GM23248 (cell line): ENCODE measurements around the gene LRP1-AS. TPM values are rescaled to one million over a fixed set of nuclear protein-coding genes. Genes with fewer than 3 reads are reported as not detected.

ENCODE experiments used
- DNase-seq: peaks from one replicate; pipeline ENCODE4 v3.0.0-alpha.2; 2015
- H2AFZ ChIP-seq: fragments of 200-600 bp; sonication (generic); 2 replicates; pipeline ENCODE4 v1.6.1; 2016; ENCODE audit warnings: antibody characterized with exemption
- H3F3A ChIP-seq: fragments of 200-600 bp; sonication (generic); 2 replicates; pipeline ENCODE4 v1.6.1; 2016; ENCODE audit warnings: mild to moderate bottlenecking, antibody characterized with exemption, mixed run types; ENCODE audit not compliant: insufficient read depth
- H3K27ac ChIP-seq: fragments of 200-600 bp; sonication (generic); 2 replicates; pipeline ENCODE4 v1.5.1; 2016; ENCODE audit warnings: mild to moderate bottlenecking
- H3K27me3 ChIP-seq: fragments of 200-600 bp; sonication (generic); replicated peaks from 2 replicates; pipeline ENCODE4 v1.6.1; 2016; ENCODE audit warnings: mild to moderate bottlenecking; ENCODE audit not compliant: insufficient read depth
- H3K36me3 ChIP-seq: fragments of 200-600 bp; sonication (generic); 2 replicates; pipeline ENCODE4 v1.6.1; 2016; ENCODE audit warnings: low read depth, mild to moderate bottlenecking
- H3K4me1 ChIP-seq: fragments of 200-600 bp; sonication (generic); 2 replicates; pipeline ENCODE4 v1.6.1; 2016; ENCODE audit warnings: mild to moderate bottlenecking; ENCODE audit not compliant: insufficient read depth
- H3K4me2 ChIP-seq: fragments of 200-600 bp; sonication (generic); one replicate; pipeline ENCODE4 v1.6.1; 2016; ENCODE audit warnings: mild to moderate bottlenecking; ENCODE audit not compliant: unreplicated experiment
- H3K4me3 ChIP-seq: fragments of 200-600 bp; sonication (generic); 2 replicates; pipeline ENCODE4 v1.5.1; 2016; ENCODE audit warnings: mild to moderate bottlenecking
- H3K79me2 ChIP-seq: fragments of 200-600 bp; sonication (generic); 2 replicates; pipeline ENCODE4 v1.6.1; 2016; ENCODE audit warnings: mild to moderate bottlenecking; ENCODE audit not compliant: insufficient read depth
- H3K9ac ChIP-seq: fragments of 200-600 bp; sonication (generic); 2 replicates; pipeline ENCODE4 v1.6.1; 2016; ENCODE audit warnings: mild to moderate bottlenecking
- H3K9me2 ChIP-seq: fragments of 200-600 bp; sonication (generic); 2 replicates; pipeline ENCODE4 v1.6.1; 2016; ENCODE audit warnings: mixed run types, mild to moderate bottlenecking, moderate library complexity; ENCODE audit not compliant: insufficient read depth
- H3K9me3 ChIP-seq: fragments of 200-600 bp; sonication (generic); one replicate; pipeline ENCODE4 v1.6.1; 2017; ENCODE audit warnings: low read depth
- H4K20me1 ChIP-seq: fragments of 200-600 bp; sonication (generic); 2 replicates; pipeline ENCODE4 v1.6.0; 2016; ENCODE audit not compliant: insufficient read depth
- EZH2 ChIP-seq: fragments of 200-600 bp; sonication (generic); IDR thresholded peaks from 2 replicates; pipeline ENCODE4 v1.6.1; 2018; ENCODE audit warnings: antibody characterized with exemption, mild to moderate bottlenecking; ENCODE audit not compliant: insufficient read depth, poor library complexity, severe bottlenecking
- EZH2phosphoT487 ChIP-seq: fragments of 200-600 bp; sonication (generic); IDR thresholded peaks from 2 replicates; pipeline ENCODE4 v1.6.1; 2018; ENCODE audit warnings: antibody characterized with exemption, moderate library complexity, mild to moderate bottlenecking, low read depth; ENCODE audit not compliant: insufficient read depth
- WGBS, 2 experiments: methylation state at CpG; one replicate each; pipeline ENCODE4 v1.1.6; 2015 to 2017; ENCODE audit warnings: low lambda C conversion rate in 2 of 2, low coverage in 1 of 2; ENCODE audit errors: missing lambda C conversion rate in 2 of 2; 5-methylcytosine and 5-hydroxymethylcytosine counted together
- in situ Hi-C: fragments of 300-500 bp; cut with MboI; formaldehyde crosslinking; loops from 2 replicates; pipeline ENCODE4 v1.15.0; 2020
- polyA plus RNA-seq: library from polyadenylated mRNA; unstranded; fragments of >200 nt; fragmentation: Nextera tagmentation; extraction: Ambion mirVana; gene quantifications from 2 replicates; pipeline ENCODE4 v1.2.1, GENCODE V29; 2016
- total RNA-seq: library from RNA; depleted of rRNA; stranded (reverse); fragments of >200 nt; shearing (Covaris generic); gene quantifications from 2 replicates; pipeline ENCODE4 v1.2.3, GENCODE V29; 2014

The LRP1-AS gene
- total and polyA plus RNA-seq, 2 experiments from 2014 or later, result 0.60 TPM; not detected in 1

DNA sequence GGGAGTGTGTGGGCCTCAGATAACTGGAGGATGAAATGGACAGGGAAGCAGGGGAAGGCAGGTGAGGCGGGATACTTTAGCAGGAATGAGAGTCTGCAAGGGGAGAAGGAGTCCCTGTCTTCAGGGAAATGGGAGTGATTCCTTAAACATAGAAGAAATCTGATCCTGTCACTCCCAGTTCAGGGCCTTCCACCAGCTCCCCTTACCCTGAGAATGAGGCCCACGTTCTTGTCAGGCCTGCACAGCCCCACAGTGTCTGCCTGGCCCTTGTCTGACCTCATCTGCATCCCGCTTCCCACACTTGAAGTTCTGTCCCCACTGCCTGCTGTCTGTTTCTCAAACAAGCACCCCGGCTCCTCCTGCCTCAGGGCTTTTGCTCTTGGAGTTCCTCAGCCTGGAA is 12.6 kb upstream of the LRP1-AS start:
- in situ Hi-C loops, result no loop called here
- Histone ChIP-seq H3K9me3 (no peaks in the 10 kb centered on the region), H3K79me2 (peaks cover 98% of the 10 kb centered on the region), H3K4me2 (no peak overlapping the region), H3K27ac (peak overlapping the region; percentile 36; the same call in 1 of the 2 replicates), H4K20me1 (no peaks in the 10 kb centered on the region), H2AFZ (no peak overlapping the region), H3K4me3 (no peak overlapping the region), H3K9ac (0 out of 2 replicates have a peak overlapping the region, but pooled peaks have one; percentile 5), H3K36me3 (peaks cover 80% of the 10 kb centered on the region), H3K27me3 (no peaks in the 10 kb centered on the region), H3K9me2 (no peaks in the 10 kb centered on the region), H3F3A (peaks cover 76% of the 10 kb centered on the region), H3K4me1 (peaks cover 11% of the 10 kb centered on the region)
- WGBS, 2 experiments, result 86 to 90% methylated on average over 4 of the region's 4 CpGs
- no peak for DNase-seq
- TF ChIP-seq EZH2phosphoT487 (no peak), EZH2 (no peak)

- WGBS, 2 experiments, result 51 to 52% methylated on average over 4 of the region's 4 CpGs
- Histone ChIP-seq H3K9me3 (no peaks in the 10 kb centered on the region), H3K4me3 (no peak overlapping the region), H3K4me1 (peaks cover 3% of the 10 kb centered on the region), H3F3A (peaks cover 76% of the 10 kb centered on the region), H3K27me3 (no peaks in the 10 kb centered on the region), H3K79me2 (peaks cover 98% of the 10 kb centered on the region), H4K20me1 (no peaks in the 10 kb centered on the region), H3K4me2 (no peak overlapping the region), H3K9me2 (no peaks in the 10 kb centered on the region), H3K9ac (0 out of 2 replicates have a peak overlapping the region, but pooled peaks have one; percentile 5), H2AFZ (no peak overlapping the region), H3K36me3 (peaks cover 79% of the 10 kb centered on the region), H3K27ac (peak overlapping the region; percentile 36)
- in situ Hi-C loops, result no loop called here
- no peak for DNase-seq
- TF ChIP-seq EZH2phosphoT487 (no peak), EZH2 (no peak)
Measured at GRCh38 chr12:57159311-57159710, 11.9 kb upstream of the LRP1-AS start.

- Histone ChIP-seq H3K9me3 (no peaks in the 10 kb centered on the region), H3K27ac (no peak overlapping the region), H3K79me2 (peaks cover 98% of the 10 kb centered on the region), H3K9ac (peak overlapping the region; percentile 5; the same call in 1 of the 2 replicates), H3K27me3 (no peaks in the 10 kb centered on the region), H3K36me3 (peaks cover 74% of the 10 kb centered on the region), H3F3A (peaks cover 76% of the 10 kb centered on the region), H3K4me1 (peaks cover 3% of the 10 kb centered on the region), H3K4me3 (no peak overlapping the region), H3K9me2 (no peaks in the 10 kb centered on the region), H3K4me2 (no peak overlapping the region), H4K20me1 (no peaks in the 10 kb centered on the region), H2AFZ (no peak overlapping the region)
- WGBS, 2 experiments, result 51 to 55% methylated on average over 4 of the region's 4 CpGs
- no peak for TF ChIP-seq EZH2phosphoT487
- TF ChIP-seq EZH2, result no peak
- no peak for DNase-seq
- in situ Hi-C loops, result no loop called here
Measured at GRCh38 chr12:57158665-57159064, 11.2 kb upstream of the LRP1-AS start.

DNA sequence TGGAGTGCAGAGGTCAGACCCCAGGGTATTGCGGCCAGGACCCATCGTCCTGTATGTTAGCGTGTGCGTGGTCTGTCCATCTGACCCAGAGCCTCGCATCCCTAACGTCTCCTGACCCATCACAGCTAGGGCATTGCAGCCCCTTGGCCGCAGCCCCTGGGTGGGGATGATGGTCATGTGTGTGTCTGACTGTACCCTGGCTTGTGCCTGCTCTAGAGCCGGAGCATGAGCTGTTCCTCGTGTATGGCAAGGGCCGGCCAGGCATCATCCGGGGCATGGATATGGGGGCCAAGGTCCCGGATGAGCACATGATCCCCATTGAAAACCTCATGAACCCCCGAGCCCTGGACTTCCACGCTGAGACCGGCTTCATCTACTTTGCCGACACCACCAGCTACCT is 10.8 kb upstream of the LRP1-AS start:
- peaks cover 76% of the 10 kb centered on the region for H3K36me3 ChIP-seq
- 64 to 70% methylated on average over 14 to 16 of the region's 16 CpGs for WGBS, 2 experiments
- H3K4me1 ChIP-seq, result peaks cover 8% of the 10 kb centered on the region
- in situ Hi-C loops, result no loop called here
- peaks cover 99% of the 10 kb centered on the region for H3K79me2 ChIP-seq
- TF ChIP-seq EZH2 (no peak), EZH2phosphoT487 (no peak)
- H3K9me2 ChIP-seq, result no peaks in the 10 kb centered on the region
- no peaks in the 10 kb centered on the region for H3K9me3 ChIP-seq
- no peak overlapping the region for H2AFZ ChIP-seq
- H4K20me1 ChIP-seq, result no peaks in the 10 kb centered on the region
- no peak overlapping the region for H3K9ac ChIP-seq
- no peak overlapping the region for H3K4me2 ChIP-seq
- no peaks in the 10 kb centered on the region for H3K27me3 ChIP-seq
- H3K4me3 ChIP-seq, result no peak overlapping the region
- H3K27ac ChIP-seq, result no peak overlapping the region
- peaks cover 78% of the 10 kb centered on the region for H3F3A ChIP-seq
- DNase-seq, result no peak

DNA sequence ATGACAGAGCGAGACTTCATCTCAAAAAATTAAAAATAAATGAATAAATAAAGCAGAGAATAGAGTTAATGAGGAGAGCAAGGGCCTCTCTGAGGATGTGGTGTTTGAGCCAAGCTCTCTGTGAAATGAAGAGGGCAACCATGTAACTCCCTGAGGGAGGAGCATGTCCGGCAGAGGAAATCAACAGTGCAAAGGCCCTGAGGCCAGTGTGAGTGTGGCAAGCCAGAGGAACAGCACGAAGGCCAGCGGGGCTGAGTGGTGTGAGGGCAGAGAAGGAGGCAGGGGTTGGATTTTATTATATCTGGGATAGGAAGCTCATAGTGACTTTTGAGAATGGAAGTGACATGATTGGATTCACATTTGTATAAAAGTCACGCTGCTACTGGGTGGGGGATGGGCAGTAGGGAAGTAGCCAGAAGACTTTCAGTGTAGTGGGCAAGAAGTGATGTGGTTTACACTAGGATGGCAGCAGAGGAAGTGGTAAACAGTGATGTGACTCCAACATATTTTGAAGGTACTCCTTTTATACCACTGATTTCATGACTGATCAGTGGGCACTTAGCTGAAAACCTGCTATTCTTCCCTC is 10.3 kb upstream of the LRP1-AS start:
- H4K20me1 ChIP-seq, result no peaks in the 10 kb centered on the region
- no peaks in the 10 kb centered on the region for H3K9me3 ChIP-seq
- TF ChIP-seq EZH2phosphoT487, result no peak
- TF ChIP-seq EZH2, result no peak
- H3K27ac ChIP-seq, result no peak overlapping the region
- H3K4me2 ChIP-seq, result no peak overlapping the region
- H3K4me3 ChIP-seq, result no peak overlapping the region
- H3K4me1 ChIP-seq, result peaks cover 13% of the 10 kb centered on the region
- H3K27me3 ChIP-seq, result no peaks in the 10 kb centered on the region
- H2AFZ ChIP-seq, result no peak overlapping the region
- H3K36me3 ChIP-seq, result peaks cover 71% of the 10 kb centered on the region
- H3K79me2 ChIP-seq, result peaks cover 99% of the 10 kb centered on the region
- in situ Hi-C loops, result no loop called here
- H3F3A ChIP-seq, result peaks cover 78% of the 10 kb centered on the region
- H3K9ac ChIP-seq, result no peak overlapping the region
- 84 to 88% methylated on average over 5 of the region's 5 CpGs for WGBS, 2 experiments
- DNase-seq, result no peak
- no peaks in the 10 kb centered on the region for H3K9me2 ChIP-seq
